DMS153 (cell line): ENCODE data around the gene ARHGEF26.

Experiments used
- DNase-seq: peaks from one replicate; lab custom pipeline; 2025; lab: John Stamatoyannopoulos, UW

ARHGEF26 gene

DNA sequence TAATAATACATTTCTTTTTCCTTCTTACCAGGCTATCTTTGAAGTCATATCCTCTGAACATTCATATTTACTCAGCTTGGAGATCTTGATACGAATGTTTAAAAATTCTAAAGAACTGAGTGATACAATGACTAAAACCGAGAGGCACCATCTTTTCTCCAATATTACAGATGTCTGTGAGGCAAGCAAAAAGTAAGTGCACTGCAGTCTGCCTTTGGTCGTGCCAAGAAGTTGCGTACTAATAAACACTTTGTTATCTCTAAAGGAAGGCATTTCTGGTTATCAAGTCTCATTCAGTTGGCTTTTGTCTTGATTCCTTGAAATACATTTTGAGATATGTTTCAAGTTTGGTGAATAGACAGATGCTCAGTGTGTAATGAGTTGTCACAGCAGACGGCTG, 31.6 kb downstream of the ARHGEF26 start:
- no peak for DNase-seq

DNA sequence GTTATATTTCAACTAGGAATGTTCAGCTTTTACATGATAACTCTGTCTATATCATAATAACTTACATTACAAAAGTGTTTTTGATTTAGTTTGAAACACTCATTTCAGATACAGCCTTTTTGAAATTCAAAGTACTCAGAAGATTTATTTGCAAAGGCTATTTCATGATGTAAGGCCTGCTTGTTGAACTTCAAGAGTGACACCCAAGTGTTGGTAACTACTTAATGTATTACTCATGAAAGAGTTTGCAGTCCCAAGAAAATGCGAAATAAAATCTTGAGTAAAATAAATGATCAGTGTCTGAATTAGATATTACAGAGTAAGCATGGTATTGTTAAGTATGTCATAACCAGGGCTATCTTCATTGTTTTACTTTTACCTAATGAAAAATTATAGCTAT, 35.3 kb downstream of the ARHGEF26 start:
- no peak for DNase-seq

DNA sequence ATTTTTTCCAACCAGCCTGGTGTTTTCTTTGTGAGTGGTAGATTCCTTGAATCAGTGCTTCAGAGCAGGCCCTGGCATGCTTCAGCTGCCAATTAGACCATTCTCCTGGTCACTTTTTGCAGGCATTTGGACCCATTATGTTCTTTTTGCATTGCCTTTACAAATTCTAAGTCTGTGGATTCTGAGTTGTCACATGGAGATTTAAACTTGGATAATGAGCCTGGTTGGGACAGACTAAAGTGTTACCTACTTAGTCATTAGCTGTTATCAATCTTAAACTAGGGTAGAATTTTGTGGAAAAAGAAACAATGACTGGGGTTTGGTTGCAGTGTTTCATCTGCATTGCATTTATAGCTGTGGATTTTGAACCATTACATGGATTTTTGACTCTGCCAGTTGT, 40.6 kb downstream of the ARHGEF26 start:
- DNase-seq, result no peak

DNA sequence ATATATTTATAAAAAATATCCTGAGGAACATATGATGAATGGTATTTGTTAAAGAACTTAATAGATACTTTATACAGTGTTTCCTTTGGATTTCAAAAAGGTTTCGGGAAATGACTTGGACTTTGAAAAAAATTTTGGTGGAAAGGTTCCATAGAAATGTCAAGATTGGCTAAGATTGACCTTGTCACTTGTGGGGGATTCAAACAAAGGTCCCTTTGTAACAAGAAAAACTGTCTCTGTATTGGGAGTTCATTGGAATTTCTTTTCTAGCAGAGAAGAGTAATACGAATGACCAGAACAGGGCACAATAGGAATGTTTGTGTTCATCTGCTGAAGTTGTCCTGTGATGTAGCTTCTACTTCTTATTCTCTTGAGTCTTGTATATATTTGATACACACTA, 43.2 kb downstream of the ARHGEF26 start:
- DNase-seq, result no peak

DNA sequence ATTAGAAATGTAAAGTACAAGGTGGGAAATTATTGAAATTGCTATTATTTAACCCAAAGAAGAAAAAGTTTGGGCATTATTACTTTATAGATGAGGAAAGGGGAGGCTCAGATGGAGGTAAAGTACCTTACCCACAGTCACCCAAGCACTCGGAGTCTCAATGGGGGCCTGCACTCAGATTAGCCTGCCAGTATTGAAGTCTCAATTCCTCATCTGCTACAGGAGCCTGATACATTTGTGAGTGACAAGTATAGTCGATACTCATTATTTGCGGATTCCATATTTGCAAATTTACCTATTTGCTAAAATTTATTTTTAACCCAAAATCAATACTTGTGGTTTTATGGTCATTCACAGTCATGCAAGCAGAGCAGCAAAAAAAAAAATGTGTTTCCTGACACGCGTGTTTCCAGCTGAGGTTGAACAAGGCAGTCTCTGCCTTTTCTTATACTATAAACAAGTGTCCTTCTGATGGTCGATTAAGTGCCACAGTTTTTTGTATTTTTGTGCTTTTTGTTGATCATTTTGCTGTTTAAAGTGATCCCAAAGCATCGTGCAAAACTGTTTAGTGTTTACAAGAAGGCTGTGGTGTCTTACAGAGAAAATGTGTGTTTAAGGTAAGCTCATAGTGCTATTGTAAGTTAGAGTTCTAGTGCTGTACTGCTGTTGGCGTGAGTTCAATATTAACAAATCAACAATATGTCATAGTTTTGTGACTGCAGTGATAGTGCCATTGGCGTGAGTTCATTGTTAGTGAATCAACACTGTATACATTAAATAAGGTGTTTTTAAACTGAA, 48.0 kb downstream of the ARHGEF26 start:
- no peak for DNase-seq

DNA sequence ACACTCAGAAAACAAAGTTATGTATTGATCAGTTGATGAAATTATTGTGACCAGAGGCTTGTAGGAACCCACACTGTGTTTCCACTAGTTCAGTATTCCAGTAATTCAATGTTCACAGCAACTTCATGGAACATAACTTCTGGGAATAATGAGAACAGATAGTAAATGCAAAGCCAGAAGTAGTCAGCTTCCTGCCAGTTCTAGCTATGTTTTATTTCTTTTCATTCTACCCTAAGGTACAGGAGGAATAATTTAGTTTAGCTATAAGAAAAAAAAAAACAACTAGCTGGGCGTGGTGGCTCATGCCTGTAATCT, 48.6 kb downstream of the ARHGEF26 start:
- no peak for DNase-seq

DNA sequence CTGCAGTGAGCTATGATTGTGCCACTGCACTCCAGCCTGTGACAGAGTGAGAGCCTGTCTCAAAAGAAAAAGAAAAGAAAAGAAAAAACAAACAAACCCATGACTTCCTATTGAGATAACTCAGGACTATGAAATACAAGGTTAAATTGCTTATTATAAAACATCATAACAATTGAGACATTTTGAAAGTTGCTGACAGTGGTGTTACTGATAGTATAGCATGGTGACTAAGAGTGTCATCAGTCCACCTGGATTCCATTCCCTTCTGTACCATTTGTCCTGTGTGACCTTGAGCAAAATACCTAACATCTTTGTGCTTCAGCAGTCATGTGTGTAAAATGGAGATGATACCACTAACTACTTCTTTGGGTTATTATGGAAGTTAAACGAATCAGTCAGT, 49.1 kb downstream of the ARHGEF26 start:
- DNase-seq, result no peak

DNA sequence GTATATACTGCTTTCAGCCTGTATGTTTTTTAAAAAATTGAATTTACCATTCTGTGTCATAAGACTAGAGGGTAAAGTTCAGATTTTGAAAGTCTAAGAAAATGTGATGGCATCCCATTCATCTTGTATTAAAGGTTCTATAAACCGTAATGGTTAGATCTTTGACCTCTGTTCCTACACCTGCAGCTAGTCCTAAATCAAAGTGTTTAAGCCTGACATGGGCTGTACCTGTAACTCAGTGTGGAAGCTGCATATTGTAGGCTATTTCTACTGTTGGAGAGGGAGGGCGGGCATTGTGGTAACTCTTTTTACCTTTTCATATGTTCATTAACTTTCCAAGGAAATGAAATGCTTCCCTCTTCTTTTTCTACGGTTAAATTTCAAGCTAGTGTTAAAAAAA, 53.9 kb downstream of the ARHGEF26 start:
- DNase-seq, result no peak

DNA sequence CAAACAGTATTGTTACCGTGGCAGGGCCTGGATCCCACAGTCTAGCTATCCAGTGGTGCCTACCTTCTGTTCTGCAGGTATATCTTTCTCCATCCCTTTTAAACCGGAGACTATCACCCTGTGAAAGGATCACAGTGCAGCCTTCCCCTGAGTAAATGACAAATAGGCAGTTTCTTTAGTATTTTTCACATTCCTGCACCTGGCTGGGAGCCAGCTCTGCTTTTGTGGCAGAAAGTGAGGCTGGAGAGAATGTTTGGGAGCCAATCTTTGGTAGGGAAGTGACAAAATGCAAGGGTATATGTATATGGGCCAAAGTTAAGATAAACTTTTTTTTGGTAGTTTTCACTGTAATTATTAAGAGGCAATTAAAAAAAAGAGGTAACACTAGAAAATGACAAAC, 54.8 kb downstream of the ARHGEF26 start:
- no peak for DNase-seq

DNA sequence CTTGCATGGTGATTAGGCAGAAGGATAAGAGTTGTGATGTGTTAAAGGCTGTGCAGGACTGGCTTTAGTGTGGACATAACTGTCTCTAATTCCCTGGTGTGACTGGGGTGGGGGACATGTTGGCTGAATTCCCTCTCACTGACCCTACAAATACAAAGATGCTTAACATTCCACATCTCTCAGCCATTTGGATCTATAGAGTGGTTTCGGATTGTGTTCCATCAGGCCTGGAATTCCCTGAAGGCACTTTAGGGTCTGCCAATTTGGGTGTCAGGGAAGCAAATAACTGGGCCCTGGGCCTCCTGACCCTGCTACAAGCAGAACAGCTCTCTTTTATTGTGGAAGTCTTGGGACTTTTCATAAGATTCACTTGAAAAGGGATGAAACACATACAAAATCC, 56.2 kb downstream of the ARHGEF26 start:
- DNase-seq, result no peak

DNA sequence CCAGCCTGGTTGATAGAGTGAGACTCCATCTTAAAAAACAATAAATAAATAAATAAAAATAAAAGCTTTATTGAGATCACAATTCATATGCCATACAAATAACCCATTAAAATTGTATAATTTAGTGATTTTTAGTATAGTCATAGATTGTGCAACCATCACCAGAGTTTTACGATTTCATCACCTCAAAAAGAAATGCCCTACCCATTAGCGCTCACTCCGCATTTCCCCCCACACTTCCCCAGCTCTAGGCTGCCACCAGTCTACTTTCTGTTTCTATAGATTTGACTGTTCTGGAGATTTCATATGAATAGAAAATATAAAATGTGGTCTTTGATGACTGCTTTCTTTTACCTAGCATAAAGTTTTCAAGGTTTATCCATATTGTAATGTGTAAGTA, 57.0 kb downstream of the ARHGEF26 start:
- DNase-seq, result no peak

DNA sequence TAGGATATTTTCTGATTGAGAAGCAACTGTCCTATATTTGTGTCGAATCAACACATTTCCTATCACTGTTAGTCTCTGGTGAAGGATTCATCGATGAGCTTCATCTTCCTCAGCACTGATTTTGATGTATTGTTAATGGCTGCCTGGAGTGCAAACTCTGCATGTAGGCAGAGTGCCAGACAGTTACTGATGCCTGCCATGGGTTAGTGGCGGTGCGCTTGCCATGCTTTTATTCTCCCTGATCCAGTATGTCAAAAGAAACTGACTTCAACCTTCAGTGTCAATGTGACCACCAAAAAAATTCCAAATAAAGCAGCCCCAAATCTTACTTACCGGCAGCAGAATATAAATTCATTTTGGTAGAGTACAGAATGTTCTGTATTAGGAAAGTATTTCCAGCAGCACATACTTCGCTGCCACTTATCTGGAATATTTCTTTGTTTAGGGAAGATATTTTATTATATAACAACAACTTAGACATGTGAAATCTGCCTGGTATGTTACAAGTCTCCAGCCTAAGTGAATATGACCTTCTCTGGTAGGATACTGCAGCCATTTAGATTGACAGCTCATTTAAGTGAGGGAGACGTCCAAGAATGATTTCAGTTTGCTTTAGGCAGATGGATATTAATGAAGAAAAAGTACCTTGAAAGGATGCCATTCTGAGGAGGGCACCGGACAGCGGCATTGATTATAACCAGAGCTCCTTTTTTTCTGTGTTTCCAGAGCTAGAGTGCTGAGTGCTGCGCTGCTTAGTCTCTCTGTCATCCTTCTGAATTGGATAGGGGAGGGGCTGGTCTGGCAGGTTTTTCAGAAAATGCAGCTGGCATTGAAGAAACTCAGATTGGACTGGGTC, 59.9 kb downstream of the ARHGEF26 start:
- no peak for DNase-seq

DNA sequence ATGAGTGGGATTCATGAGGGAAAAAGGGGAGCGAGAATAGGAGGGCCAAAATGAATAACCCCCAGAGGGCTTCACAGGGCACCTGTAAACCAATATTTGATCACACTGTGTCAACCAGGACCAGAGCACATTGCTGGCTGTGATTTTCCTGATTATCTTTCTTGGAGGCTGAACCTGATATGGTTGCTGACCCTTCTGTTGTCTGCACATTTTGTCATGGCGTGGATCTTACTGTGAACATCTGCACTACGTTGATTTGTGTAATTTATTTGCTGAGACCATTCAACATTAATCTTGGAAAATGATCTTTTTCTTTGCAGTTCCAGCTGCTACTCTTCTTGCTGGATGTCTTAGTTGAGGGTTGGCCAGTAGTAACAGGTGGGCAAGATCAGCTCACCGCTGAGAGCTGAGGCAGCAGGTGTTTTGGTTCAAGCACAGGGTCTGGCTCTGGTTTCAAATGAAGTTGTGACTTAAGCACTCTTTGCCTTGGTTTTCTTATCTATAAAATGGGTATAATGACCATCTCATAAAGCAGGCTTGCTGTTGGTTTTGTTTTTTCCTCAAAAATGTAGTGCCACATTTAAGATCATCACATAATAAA, 61.2 kb downstream of the ARHGEF26 start:
- DNase-seq, result no peak

DNA sequence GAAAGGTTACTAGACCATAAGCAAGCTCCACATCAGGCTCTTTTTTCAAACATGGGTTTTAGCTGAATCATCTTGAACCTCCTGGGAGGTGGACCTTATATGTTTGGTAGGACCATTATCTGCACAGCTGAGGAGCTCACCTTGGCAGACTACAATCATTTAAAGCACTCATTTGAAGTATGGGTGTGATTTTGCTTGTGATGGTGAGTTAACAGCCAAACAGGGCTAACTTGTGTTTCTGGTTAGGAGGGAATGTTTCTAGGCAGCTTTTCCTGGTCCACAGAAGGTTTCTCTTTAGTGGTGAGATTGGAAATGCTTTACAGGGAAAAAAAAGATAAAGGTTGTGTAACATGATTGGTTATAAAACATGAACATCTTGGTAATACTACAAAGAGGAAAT, 61.8 kb downstream of the ARHGEF26 start:
- no peak for DNase-seq

DNA sequence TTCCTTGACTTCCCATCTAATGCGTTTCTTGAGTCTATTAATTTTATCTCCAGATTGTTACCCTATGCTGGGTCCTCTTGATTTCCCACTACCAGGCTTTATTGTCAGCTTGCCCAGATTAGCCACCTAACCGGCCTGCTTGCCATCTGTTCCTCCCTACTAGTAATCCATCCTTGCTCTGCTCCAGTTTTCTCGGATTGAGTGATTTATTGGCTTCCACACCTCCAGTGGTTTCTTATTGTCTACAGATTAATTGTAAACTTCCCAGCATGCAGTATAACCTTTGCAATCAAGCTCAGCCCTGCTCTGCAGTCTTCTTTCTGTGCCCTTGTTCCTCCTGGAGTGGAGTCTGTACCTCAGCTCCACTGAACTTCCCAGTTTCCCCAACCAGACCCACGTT, 63.4 kb downstream of the ARHGEF26 start:
- no peak for DNase-seq

DNA sequence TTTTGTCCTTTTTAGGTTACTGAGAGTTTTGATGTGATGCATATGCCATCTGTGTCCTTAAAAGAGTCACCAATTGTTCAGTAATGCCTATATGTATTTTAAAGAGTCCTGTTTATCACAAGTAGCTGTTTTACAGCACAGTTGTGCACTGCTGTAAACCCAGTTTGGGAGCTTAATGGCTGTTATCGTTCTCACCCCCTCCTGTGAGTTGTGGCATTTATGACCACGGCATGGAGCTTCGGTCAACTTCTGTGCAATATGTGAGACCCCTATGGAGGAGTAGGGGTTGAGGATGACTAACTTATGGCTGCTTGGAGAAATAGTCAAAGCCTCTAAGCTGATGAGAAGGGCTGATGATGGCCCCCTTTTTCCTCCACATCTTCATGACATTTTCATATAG, 67.2 kb downstream of the ARHGEF26 start:
- DNase-seq, result no peak

DNA sequence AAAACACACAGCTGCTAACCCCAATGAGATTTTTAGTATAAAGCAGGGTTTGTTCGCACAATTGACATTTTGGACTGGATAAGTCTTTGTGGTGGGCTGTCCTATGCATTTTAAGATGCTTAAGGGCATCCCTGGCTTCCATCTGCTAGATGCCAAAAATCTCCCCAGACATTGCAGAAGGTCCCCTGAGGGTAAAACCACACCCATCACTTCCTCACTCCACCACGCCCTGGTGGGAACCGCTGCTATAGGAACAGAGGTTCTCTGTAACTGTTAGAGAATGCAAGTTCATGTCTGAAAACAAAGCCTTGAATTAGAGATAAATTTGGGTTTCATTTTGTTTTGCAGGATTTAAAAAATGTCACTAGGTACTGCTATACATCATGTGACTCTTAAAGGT, 67.7 kb downstream of the ARHGEF26 start:
- DNase-seq, result no peak

DNA sequence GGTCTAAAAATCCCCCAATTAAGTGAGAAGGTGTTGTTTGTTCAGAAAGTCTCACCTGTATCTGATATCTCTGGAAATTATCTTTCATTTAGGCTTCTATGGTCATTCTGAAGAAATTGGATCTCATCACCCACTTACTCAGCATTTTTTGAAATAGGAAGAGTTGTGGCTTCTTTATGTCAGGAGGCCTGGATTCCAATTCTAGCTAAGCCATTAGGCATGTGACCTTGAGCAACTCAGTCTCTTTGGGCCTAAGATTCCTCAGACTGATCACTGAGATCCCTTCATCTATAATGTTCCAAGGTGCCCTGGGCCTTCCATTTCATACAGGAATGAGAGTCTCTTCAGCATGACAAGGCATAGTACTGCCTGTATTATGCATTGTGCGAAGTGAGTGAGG, 70.3 kb downstream of the ARHGEF26 start:
- DNase-seq, result no peak

DNA sequence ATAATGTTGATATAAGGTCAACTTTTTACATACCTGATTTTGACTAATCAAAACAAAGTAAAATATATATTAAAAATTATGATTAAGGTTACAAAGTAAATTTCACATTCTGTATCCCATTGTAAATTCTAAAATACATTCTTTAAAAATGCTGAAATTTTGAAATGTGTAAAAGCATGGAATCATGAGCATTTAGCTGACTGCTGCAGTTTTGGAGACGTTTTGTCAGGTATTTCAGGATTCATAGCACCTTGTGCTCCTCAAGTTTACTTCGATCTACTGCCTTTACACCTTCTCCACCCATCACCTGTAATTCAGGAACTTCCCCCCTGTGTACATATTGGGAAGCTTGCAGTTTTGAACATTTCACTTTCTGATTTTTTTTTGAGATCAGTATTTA, 71.0 kb downstream of the ARHGEF26 start:
- DNase-seq, result no peak

DNA sequence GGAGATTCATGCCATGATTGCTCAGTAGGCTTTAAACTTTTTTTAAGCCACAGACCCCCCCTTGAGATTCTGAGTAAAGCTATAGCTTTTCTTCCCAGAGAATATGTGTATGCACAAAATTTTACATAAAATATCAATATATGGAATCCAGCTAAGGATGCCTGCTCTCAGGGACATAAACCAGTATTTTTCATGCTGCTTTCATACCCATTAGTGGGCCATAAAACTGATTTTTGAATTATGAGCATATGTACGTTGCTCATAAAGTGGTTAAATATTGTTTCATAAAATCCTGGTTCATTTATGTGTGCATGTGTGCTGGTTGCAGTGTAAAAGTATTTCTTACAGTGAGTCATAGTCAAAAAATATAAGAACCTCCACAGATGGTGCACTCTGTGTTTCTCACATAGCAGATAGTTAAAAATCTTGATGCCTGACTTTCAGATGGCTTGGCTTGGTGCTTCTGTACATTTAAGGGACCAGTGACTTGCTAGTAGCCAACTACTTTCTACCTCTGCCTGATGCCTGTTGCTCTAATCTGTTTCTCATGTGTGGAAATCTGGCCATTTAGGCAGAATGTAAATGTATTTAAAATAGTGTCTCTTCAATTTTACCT, 71.9 kb downstream of the ARHGEF26 start:
- no peak for DNase-seq

DNA sequence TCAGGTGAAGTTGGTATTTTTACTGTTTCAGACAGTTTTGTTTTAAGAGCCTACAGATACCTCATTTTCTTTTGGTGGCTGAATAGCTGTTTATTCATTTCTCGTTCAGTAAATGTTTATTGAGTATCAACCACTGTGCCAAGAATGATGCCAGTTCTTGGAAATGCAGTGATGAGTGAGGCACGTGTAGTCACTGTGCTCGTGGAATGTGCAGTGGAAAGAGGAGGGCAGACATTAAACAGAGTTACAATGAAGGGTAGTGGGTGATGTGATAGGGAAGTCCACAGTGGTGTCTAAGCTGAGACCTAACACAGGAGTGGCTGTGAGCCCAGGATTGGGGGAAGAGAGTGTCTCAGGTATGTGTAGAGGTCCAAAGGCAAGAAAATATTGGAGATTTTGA, 73.7 kb downstream of the ARHGEF26 start:
- no peak for DNase-seq

DNA sequence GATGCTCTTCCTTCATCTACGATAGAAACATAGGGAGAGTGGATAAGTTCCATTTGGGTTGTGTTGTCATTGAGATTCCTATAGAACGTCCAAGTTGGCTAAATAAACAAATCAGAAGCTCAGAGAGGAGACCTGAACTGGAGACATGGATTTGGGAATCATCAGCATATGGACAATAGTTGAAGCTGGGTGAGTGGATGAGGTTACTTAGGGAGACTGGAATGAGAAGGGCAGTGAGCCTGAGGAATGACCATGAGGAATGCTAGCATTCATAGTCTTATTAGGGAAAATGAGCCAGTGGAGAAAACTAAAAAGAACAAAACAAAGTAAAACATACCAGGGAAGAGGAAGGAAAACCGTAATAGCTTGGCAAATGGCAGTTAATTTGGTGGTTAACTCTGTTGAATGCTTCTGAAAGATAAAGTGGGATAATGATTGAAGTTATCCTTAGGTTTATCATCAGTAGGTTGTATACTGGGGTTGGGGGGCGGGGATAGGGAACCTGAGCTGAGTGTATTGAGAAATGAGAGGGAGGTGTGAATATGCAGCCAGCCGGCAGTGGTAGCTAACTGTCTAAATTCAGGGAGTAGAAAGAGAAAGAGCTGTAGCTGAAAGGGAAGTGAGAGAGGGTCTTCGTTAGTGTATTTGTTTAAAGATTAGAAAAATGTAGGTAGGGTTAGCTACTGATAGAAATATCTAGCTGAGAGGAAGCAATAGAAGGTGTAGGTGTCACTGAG, 74.6 kb downstream of the ARHGEF26 start:
- no peak for DNase-seq
